ENCODE results near the gene ULK4. TPM values are rescaled to one million over a fixed set of nuclear protein-coding genes. Genes with fewer than 3 reads are reported as not detected.

The ULK4 gene
- total and polyA plus RNA-seq, 7 donors = 2.1 to 18.6 (median 8.9) TPM

GRCh38 chr3:41469083-41469482 is 492.8 kb downstream of the ULK4 start:
- Histone ChIP-seq H3K27ac (no peak overlapping the region), H3K27me3 (no peaks in the 10 kb centered on the region), H3K4me3 (no peak overlapping the region), H3K4me1 (no peaks in the 10 kb centered on the region), H3K36me3 (no peaks in the 10 kb centered on the region), H3K9me3 (peaks cover 3 to 21% (median 12%) of the 10 kb centered on the region in 4 donors)
- no peak for TF ChIP-seq POLR2AphosphoS5 (IDR thresholded peaks at IDR 0.05)
- no peak for TF ChIP-seq EP300 (IDR thresholded peaks at IDR 0.05)
- no peak for TF ChIP-seq POLR2A (IDR thresholded peaks at IDR 0.05)
- TF ChIP-seq CTCF (IDR thresholded peaks at IDR 0.05) = no peak
- 94 to 95% methylated on average over 1 of the region's 1 CpG for WGBS, 2 donors
- intact Hi-C loops (cut with DNase I) = no loop called here
- DNase-seq = no peak

- WGBS, 2 donors = 89 to 90% methylated on average over 1 of the region's 1 CpG
- Histone ChIP-seq H3K27me3 (no peaks in the 10 kb centered on the region), H3K4me3 (no peak overlapping the region), H3K4me1 (no peaks in the 10 kb centered on the region), H3K9me3 (peaks cover 2 to 15% (median 4%) of the 10 kb centered on the region in 4 donors), H3K36me3 (no peaks in the 10 kb centered on the region), H3K27ac (no peak overlapping the region)
- no peak for DNase-seq
- TF ChIP-seq POLR2AphosphoS5 (IDR thresholded peaks at IDR 0.05) (no peak), CTCF (IDR thresholded peaks at IDR 0.05) (no peak), POLR2A (IDR thresholded peaks at IDR 0.05) (no peak), EP300 (IDR thresholded peaks at IDR 0.05) (no peak)
- intact Hi-C loops (cut with DNase I) = no loop called here
Measured at GRCh38 chr3:41467481-41467880, 494.4 kb downstream of the ULK4 start.

- H3K4me3 ChIP-seq = no peak overlapping the region
- H3K9me3 ChIP-seq = peaks cover 0 to 3% (median under 1%) of the 10 kb centered on the region in 4 donors
- intact Hi-C loops (cut with DNase I) = no loop called here
- no peaks in the 10 kb centered on the region for H3K27me3 ChIP-seq
- H3K36me3 ChIP-seq = no peaks in the 10 kb centered on the region
- no peak overlapping the region for H3K27ac ChIP-seq
- 84 to 95% methylated on average over 1 of the region's 1 CpG for WGBS, 2 donors
- DNase-seq = no peak
- TF ChIP-seq POLR2A (IDR thresholded peaks at IDR 0.05) (no peak), POLR2AphosphoS5 (IDR thresholded peaks at IDR 0.05) (no peak)
- peaks cover 0 to 6% (median 1%) of the 10 kb centered on the region in 4 donors for H3K4me1 ChIP-seq
Measured at GRCh38 chr3:41464858-41465257, 497.0 kb downstream of the ULK4 start.

- TF ChIP-seq CTCF (IDR thresholded peaks at IDR 0.05) (no peak), POLR2A (IDR thresholded peaks at IDR 0.05) (no peak), POLR2AphosphoS5 (IDR thresholded peaks at IDR 0.05) (no peak), EP300 (IDR thresholded peaks at IDR 0.05) (no peak)
- no peaks in the 10 kb centered on the region for H3K27me3 ChIP-seq
- peaks cover 0 to 6% (median 1%) of the 10 kb centered on the region in 4 donors for H3K4me1 ChIP-seq
- H3K4me3 ChIP-seq = no peak overlapping the region
- no peak for DNase-seq
- no peaks in the 10 kb centered on the region for H3K36me3 ChIP-seq
- 88 to 91% methylated on average over 2 of the region's 2 CpGs for WGBS, 2 donors
- H3K27ac ChIP-seq = no peak overlapping the region
- intact Hi-C loops (cut with DNase I) = no loop called here
- H3K9me3 ChIP-seq = peaks cover 0 to 3% (median 0%) of the 10 kb centered on the region in 4 donors
Measured at GRCh38 chr3:41464401-41464800, 497.5 kb downstream of the ULK4 start.

- TF ChIP-seq EP300 (IDR thresholded peaks at IDR 0.05) (no peak), POLR2A (IDR thresholded peaks at IDR 0.05) (no peak), CTCF (IDR thresholded peaks at IDR 0.05) (no peak), POLR2AphosphoS5 (IDR thresholded peaks at IDR 0.05) (no peak)
- no peaks in the 10 kb centered on the region for H3K36me3 ChIP-seq
- WGBS, 2 donors = 18 to 50% methylated on average over 2 of the region's 2 CpGs
- no peak for DNase-seq
- intact Hi-C loops (cut with DNase I) = no loop called here
- peaks cover 0 to 6% (median 1%) of the 10 kb centered on the region in 4 donors for H3K4me1 ChIP-seq
- no peak overlapping the region for H3K4me3 ChIP-seq
- no peaks in the 10 kb centered on the region for H3K9me3 ChIP-seq
- no peak overlapping the region for H3K27ac ChIP-seq
- no peaks in the 10 kb centered on the region for H3K27me3 ChIP-seq
Measured at GRCh38 chr3:41462103-41462691, 499.7 kb downstream of the ULK4 start.
